ENCODE data around the gene PRKAR1B.
"Not testable (repeated sequence)": the region's sequence is repeated elsewhere in the genome, so short reads cannot be mapped to it uniquely, and the experiment has no call there.

PRKAR1B gene

DNA sequence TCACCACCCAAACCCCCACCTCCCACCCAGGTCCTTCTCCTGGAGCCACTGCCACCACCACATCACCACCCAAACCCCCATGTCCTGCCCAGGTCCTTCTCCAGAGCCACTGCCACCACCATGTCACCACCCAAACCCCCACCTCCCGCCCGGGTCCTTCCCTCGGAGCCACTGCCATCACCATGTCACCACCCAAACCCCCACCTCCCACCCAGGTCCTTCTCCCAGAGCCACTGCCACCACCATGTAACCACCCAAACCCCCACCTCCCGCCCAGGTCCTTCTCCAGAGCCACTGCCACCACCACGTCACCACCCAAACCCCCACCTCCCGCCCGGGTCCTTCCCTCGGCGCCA, 175.5 kb downstream of the PRKAR1B start:
- not testable (repeated sequence) for DNase-seq

DNA sequence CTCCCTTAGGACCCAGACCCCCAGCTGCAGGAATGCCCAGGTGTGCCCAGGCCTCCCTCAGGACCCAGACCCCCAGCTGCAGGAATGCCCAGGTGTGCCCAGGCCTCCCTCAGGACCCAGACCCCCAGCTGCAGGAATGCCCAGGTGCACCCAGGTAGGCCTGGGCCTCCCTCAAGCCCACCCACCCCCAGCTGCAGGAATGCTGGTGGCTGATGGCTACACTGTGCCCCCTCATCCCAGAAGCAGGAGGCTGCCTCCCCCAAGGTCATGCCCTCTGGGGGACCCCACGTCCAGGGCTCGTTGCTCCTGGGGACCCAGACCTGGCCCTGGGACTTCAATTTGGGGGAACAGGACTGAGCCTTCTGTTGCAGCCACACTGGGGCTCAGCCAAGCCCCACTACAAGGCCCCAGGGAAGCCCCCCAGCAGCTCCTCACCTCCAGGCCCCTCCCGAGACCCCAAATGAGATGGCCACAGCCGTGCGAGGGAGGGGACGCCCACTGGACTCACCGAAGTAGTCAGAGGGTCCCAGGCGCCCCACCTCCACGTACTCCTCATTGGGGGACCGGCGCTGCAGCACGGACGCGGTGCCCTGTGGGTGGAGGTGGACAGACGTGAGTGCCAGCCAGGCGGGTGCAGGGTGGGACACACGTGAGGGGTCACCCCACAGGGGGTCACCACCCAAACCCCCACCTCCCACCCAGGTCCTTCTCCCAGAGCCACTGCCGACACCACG, 176.0 kb downstream of the PRKAR1B start:
- no peak for DNase-seq

DNA sequence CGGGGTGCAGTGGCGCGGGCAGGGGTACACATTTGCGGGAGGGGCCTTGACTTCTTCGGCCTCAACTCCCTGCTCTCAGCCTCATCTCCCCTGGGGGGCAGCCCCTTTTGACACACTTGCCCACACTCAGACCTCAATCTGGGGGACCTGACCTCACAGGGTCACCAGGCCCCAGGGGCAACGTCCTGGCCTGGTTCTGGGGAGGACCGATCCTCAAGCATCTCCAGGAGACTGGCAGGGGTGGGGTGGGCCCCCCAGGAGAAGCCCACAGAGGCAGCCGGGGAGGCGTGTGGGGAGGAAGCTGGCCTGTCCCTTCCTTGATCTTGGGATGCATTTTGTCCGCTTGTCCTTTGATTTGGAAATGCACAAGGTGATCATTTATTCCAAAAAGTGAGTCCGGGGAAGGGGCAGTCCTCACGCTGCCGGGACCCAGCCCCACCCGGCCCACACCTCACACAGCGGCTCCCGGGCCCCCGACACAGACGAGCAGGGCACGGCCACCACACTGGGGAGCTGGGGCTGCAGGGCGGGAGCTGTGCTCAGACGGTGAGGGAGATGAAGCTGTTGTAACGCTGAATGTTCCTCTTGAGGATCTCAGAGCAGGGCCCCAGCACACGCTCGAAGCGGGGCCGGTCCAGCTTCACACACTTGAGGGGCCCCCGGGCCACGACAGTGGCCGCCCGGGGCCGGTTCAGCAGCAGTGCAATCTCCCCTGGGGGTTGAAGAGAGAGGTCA, 177.0 kb downstream of the PRKAR1B start:
- no peak for DNase-seq

DNA sequence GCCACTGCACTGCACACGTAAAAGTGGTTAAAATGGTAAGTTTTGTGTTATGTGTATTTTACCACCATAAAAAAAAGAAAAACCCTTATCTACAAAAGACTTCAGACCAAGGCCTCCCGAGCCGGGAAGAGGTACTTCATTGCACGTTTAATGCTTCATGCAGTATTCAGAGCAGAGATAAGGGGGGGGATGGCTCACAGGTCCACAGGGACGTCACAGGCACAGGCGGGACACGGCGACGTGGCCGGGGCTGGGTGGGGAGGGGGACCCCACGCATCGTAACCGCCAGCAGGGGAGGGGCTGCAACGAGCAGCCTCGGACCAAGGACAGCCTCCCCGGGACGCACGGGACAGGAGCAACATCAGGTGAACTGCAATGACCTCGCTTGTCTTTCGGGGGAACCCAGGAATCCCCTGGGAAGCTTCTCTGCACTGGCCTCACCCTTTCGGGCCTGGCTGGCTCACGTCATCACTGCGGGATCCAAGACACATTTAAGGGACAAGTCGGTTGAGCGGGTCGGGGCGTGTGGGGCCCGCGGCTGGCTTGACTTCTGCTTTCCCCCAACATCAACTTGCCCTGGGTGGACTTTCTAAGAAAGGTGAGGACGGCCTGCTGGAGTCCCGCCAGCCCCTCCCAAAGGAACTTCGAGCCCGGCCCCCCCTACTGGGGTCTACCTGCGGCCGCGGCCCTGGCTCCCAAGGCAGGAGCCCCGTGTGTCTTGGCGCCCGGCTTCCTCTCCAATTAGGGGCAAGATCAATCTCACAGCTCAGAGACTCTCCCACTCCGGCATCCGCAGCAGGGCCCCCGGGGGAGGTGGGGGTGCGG, 177.8 kb downstream of the PRKAR1B start:
- no peak for DNase-seq

DNA sequence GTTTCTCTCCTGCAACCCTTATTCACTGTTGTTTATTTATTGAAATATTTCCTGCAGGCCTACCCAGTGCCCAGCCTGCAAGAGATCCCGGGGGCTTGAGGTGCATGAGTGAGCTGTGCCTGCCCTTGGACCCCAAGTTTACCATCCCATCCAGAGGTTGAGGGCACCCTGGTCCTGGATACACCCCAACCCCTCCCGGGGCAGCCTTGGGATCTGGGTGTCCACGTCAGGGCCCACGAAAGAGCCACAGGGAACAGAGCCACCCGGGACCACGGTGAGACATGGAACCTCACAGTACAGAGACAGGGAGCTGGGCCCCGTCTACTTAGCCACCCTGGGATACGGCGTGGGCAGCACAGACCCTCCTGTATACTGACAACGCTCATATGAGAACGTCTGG, 178.7 kb downstream of the PRKAR1B start:
- no peak for DNase-seq

DNA sequence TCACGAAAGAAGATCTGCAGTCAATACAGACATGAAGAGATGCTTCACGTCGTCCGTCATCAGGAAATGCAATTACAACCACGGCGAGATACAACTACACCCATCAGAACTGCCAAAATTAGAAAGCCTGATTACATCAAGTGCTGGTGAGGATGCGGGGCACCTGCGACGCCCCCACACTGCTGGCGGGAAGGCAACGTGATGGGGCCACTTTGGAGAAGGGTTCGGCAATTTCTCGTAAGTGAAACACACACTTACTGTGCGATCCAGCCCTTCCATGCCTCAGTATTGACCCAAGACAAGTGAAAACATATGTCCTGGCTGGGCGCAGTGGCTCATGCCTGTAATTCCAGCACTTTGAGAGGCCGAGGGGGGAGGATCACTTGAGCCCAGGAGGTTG, 181.6 kb downstream of the PRKAR1B start:
- DNase-seq: no peak

DNA sequence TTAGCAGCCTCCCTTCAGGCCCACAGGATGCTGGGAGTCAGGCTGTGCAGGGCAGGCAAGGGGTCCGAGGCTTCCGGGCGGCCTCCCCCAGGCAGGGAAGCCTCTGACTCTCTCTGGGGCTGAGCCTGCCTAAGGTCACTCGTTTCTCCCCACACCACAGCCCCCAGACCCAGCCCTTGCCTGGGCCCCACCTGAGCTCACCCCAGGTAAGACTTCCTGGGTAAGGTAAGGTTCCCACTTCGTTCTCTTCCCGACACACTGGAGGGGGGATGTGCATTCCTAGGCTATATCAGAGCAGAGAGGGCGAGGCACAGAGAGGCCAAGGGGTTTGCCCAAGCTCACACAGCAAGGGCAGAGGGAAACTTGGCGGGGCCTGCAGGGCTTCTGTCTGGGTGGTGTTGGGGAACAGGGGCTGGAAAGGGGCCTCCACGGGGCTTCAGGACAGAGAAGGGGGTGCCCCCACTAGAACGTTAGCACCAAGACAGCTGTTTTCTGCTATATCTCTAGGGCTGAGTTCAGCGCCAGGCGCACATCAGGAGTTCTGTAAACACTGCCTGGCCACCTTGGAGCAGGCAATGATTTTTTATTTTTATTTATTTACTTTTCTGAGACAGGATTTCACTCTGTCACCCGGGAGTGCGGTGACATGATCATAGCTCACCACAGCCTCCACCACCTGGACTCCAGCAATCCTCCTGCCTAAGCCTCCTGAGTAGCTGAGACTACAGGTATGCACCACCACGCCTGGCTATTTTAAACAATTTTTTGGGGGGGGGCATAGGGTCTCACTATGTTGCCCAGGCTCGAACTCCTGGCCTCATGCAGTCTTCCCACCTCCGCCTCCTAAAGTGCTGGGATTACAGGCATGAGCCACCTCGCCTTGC, 182.5 kb downstream of the PRKAR1B start:
- DNase-seq: no peak

DNA sequence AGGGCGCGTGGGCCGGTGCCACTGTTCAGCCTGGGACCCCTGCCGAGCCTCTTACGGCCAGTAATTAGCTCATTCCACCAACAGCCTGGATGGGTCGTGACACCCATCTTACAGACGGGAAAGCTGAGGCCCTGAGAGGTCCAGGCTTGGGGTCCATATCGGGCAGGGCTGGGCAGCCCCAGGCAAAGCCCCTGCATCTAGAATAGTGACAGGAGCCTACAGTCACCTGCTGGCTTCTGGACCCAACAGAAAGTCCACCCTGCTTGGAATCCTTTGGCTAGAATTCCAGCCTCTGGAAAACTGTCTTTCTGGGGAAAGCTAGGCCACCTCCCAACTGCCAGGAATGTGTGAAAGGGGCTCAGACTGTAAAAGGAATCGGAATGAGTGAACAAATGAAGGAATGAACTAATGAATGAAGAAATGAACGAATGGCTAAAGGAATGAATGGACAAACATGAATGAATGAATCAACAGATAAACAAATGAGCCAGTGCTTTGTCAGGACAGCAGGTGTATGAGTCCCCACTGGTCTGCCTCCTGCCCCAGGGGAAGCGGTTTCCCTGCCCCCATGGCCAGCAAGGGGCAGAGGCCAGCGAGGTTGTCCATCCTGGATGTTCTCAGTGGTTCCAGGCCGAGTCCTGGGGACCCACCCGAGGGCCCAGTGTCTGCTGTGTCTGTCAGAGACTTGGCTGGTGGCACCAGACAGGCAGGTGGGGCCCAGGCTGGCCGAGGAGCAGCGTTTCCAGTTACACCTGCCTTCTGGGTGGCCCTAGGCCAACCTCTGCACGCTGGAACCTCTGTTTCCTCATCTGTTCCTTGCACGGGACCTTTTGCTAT, 183.4 kb downstream of the PRKAR1B start:
- DNase-seq: no peak

DNA sequence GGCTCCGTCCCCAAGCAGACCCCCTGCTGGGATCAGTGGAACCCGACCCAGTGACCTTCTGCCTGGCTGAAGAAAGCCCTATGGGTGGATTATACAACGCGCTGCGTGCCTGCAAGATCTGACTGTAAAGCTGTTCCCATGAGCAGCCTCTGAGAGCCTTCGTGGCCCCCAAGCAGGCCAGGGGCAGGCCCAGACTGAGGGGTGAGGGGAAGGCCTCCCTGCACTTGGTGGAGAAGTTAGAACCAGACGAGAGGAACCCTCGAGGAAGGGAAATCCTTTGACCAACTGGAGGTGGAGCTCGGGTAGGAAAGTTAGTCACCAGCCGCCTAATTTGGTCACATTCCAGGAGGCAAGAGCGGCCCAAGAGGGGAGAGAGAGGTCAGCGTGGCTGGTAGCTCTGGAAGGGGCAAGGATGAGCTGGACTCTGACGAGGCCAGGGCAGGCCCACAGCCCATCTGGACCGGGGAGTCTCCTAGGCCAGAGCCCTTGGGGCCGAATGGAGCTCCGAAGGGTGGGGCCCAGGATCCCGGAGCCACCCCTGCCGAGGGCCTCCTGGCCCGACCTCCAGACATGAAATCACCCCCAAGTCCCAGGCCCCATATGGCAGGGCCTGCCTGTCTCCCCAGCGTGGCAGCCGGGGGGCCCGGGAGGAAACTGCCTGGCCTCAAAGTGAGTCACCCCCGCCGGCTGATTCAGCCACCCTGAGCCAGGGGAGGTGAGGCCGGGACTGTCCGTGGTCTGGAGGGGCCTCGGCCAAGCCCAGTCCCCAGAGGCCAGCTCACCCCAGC, 184.2 kb downstream of the PRKAR1B start:
- no peak for DNase-seq

DNA sequence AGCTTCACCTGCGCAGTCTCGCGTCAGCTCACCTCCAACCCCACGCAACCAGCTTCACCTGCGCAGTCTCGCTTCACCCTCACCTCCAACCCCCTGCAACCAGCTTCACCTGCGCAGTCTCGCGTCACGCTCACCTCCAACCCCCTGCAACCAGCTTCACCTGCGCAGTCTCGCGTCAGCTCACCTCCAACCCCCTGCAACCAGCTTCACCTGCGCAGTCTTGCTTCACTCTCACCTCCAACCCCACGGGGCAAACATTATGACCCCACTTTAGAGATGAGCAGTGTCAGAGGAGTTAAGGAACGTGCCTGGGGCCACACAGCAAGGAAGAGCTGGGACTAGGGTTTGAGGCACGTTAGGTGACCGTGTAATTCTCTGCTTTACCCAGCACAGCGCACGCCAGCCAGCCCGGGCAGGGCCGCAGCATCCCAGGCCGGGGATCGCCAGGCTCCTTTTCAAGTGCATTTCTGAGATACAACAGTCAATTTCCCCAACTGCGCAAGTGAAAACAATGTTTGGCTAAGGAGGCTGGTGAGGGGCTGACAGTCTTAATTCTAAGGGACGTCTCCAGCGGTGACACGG, 184.9 kb downstream of the PRKAR1B start:
- no peak for DNase-seq

DNA sequence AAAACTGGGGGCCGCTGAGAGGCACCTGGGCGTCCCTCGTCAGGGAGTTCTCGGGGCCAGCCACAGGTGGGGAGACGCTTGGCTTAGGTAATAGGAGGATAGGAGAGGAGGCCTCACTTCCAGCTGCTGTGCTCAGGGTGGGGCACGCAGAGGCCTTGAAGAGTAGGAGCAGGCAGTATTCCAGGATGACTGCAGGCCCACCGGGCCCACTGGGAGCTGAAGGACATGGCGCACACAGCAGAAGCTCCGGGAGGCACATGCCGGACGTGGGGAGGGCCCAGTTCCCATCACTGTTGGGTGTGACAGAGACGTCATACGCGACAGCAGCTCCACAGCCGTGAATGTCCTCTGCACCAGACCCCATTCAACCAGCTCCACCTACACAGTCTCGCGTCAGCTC, 185.4 kb downstream of the PRKAR1B start:
- no peak for DNase-seq

DNA sequence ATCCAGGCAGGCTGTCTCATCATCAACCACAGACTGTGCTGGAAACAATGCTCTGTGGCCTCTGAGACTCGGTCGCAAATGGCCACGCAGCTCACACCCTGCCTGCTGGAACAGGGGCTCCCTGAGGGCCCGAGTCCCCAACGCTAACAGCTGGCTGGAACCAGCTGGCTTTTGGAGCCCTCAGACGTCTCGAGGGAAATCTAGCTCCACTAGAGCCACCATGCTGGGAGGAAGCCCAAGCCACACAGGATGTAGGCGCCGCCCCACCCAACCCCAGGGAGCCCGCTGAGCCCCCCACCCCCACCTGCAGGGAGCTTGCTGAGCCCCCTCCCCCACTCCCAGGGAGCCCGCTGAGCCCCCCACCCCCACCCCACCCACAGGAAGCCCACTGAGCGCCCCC, 186.1 kb downstream of the PRKAR1B start:
- no peak for DNase-seq

DNA sequence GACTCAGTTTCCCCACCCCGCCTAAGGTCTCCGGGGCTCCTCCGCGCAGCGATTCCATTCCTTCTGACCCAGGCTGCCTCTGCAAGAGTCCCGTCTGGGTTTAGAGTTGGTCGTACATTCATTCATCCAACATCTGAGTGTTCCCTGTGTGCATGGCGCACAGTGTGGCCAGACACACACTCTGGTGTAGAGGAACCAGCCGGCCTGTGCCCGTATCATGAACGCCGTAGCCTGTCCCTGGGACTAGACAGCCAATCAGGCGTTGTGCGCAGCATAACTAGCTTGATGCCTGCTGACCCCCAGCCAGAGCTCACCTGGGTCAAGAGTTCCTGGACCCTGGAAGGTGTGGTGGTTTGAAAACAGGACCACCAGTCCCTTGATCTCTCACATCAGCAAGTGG, 186.5 kb downstream of the PRKAR1B start:
- DNase-seq: no peak

DNA sequence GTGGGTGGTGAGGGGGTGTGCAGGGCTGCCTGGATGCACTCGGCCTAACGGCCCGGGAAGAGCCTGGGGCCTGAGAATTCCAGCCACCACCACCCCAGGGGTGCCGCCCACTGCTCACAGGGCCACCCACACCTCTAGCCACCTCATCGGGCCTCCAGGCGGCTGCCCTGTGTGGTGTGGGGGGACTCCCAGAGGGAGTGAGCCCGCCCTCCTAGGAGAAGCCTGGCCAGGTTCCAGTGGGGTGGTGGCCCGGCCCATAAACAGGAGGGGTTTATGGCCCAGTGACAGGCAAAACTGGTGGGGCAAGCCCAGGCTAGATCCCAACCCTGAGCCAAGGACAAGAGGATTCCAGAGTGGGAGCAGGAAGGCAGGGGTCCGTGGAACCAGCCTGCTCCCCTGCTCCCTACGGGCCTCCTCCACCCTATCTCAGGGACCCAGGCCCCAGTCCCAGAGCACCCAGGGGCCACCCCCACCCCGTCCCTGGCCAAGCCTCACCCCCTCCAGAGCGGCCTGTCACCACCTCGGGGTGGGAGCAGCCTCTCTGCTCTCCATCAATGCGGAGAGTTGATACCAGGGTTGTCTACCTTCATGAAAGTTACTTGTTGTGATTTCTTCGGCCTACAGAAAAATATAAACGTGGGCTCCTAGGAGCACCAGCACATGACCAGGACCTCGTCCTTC, 187.2 kb downstream of the PRKAR1B start:
- DNase-seq: no peak

DNA sequence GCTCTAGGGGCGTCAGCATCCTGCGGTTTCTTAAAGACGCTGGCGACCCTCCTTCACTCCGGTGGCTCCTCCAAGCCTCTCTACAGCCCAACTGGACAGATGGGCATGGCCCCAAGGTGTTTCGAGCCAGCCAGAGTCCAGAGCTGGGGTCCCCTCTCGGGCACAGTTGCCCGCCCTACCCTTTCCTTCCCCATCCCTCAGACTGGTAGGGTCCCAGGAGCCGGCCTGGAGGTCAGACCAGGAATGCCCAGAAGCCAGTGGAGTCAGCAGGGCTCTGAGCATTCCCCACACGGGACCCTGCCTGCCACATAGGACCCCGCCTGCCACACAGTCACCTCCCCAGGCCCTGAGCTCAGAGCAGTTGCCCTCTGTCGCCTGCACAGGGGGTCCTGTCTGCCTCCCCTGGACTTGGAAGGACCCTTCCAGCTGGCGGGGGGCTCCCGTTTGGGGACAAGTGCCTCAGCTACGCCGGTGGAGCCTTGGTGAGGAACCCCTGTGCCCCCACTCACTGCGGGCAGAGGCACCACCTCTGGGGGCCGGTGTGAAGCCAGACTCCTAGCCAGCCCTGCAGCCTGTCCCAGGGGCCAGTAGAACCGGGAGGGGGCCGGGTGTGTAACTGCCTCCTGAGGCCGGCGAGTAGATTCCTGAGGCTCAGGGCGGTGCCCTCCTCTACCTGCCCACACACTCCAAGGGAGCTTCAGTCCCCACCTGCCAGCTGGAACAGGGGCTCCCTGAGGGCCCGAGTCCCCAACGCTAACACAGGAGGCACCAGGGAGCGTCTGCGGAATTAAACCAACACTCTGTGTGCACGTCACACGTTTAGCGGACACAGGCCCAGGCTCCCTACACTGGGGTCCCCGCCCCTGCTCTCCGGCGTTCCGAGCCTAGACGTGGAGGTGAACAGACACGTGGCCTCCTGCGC, 188.1 kb downstream of the PRKAR1B start:
- no peak for DNase-seq

DNA sequence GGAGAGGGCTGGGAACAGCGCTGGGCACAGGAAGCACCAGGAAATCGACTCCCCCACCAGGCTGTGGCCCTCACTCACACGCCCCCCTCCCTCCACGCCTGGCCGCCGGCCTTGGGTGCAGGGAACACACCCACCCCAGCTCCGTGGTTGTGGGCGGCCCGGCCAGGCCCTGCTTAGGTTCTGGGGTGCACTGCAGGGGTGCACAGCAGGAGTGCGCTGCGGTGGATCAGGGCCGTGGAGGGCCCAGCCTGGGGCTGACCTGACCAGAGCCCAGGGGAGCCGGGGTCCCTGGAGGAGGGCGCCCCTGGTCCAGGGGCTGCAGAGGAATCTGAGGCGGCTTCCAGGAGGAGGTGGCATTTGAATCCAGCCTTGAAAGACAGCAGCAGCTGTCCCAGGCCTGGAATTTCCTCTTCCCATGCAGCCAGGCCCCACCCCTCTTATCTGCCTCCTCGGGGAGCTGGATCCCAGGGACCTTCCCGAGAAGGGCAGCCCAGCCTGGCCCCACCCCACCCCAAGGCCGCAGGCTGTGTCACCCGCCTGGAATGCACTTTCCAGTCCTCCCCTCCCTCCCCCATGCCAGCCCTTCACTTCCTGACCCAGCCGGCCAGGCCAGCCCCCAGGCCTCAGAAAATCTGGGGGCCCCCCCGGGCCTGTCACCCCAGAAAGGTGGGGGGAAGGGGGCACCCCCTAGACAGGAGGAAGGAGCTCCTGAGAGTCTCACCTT, 189.0 kb downstream of the PRKAR1B start:
- DNase-seq: no peak

DNA sequence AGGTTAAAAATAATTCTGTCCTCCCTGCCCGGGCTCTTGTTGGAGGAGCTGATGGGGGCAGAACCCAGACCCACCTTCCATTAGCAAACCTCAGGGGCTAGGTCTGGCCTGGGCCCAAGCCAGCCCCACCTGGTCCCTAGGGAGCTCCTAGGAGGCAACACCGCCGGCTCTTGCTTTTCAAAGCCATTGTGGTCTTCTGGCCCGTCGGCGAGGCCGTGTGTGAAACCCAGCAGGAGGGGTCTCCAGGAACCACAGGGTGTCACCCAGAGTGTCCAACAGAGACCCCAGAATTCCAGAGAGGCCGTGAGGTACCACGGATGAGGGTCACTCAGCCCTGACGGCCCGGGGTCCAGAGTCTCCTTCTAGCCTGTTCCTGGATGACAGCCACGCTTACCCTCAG, 190.8 kb downstream of the PRKAR1B start:
- DNase-seq: no peak

DNA sequence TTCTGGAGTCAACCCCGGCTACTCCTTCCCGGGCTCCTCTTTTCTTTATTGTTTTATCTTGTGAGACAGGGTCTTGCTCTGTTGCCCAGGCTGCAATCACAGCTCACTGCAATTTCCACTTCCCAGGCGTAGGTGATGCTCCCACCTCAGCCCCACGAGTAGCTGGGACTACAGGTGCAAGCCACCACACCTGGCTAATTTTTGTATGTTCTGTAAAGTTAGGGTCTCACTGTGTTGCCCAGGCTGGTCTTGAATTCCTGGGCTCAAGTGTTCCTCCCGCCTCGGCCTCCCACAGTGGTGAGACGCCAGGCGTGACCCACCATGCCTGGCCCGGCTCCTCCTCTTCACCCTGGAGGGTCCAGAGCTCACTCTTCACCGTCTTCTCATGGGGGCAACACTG, 192.1 kb downstream of the PRKAR1B start:
- DNase-seq: no peak
